22Rv1 (cell line): Measurements from ENCODE around the gene CEP170B.

Experiments used
- ZFX ChIP-seq: fragments of 450-650 bp; IDR thresholded peaks from 2 replicates; pipeline ENCODE4 v1.6.1; 2017; ENCODE audit warnings: antibody characterized with exemption, borderline replicate concordance
- TF ChIP-seq, protein P1 (sequence below): fragments of 450-650 bp; IDR thresholded peaks from 2 replicates; pipeline ENCODE4 v1.5.1; 2017; ENCODE audit warnings: mild to moderate bottlenecking

- TF ChIP-seq, protein P1, sequence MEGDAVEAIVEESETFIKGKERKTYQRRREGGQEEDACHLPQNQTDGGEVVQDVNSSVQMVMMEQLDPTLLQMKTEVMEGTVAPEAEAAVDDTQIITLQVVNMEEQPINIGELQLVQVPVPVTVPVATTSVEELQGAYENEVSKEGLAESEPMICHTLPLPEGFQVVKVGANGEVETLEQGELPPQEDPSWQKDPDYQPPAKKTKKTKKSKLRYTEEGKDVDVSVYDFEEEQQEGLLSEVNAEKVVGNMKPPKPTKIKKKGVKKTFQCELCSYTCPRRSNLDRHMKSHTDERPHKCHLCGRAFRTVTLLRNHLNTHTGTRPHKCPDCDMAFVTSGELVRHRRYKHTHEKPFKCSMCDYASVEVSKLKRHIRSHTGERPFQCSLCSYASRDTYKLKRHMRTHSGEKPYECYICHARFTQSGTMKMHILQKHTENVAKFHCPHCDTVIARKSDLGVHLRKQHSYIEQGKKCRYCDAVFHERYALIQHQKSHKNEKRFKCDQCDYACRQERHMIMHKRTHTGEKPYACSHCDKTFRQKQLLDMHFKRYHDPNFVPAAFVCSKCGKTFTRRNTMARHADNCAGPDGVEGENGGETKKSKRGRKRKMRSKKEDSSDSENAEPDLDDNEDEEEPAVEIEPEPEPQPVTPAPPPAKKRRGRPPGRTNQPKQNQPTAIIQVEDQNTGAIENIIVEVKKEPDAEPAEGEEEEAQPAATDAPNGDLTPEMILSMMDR = no peak
- no peak for TF ChIP-seq ZFX
Measured at GRCh38 chr14:104900639-104901512, 35.8 kb downstream of the CEP170B start.
